Astrocyte (in vitro differentiated cells and primary cell): ENCODE results near the gene SREK1IP1. TPM values are rescaled to one million over a fixed set of nuclear protein-coding genes. Genes with fewer than 3 reads are reported as not detected.
A peak's percentile ranks its signal among the peaks of the same experiment; 100 is the strongest.

Experiments used
- DNase-seq: peaks from one replicate; pipeline ENCODE4 v3.0.0-alpha.2; 2010; ENCODE audit warnings: low read depth
- FAIRE-seq: peaks from 2 replicates; lab custom pipeline; 2011; peaks lifted over from hg19 to GRCh38; lab: Jason Lieb, UNC
- H2AFZ ChIP-seq: 2 replicates; pipeline ENCODE4 v1.6.0; 2012; ENCODE audit warnings: low read depth, low read length, inconsistent platforms
- H3K27ac ChIP-seq: 2 replicates; pipeline ENCODE4 v1.5.1; 2011; ENCODE audit warnings: low read depth, low read length, inconsistent platforms
- H3K27me3 ChIP-seq: 2 replicates; pipeline ENCODE4 v1.6.0; 2011; ENCODE audit warnings: low read length, inconsistent platforms; ENCODE audit not compliant: insufficient read depth
- H3K36me3 ChIP-seq: 2 replicates; pipeline ENCODE4 v1.5.1; 2011; ENCODE audit warnings: low read length, inconsistent platforms; ENCODE audit not compliant: insufficient read depth
- H3K4me1 ChIP-seq: 2 replicates; pipeline ENCODE4 v1.5.1; 2011; ENCODE audit warnings: low read length, inconsistent platforms; ENCODE audit not compliant: insufficient read depth
- H3K4me2 ChIP-seq: 2 replicates; pipeline ENCODE4 v1.6.0; 2012; ENCODE audit warnings: low read length, inconsistent platforms
- H3K4me3 ChIP-seq: 2 replicates; pipeline ENCODE4 v1.5.1; 2011; ENCODE audit warnings: low read depth, mild to moderate bottlenecking, low read length, inconsistent platforms; ENCODE audit not compliant: insufficient read depth
- H3K79me2 ChIP-seq: 2 replicates; pipeline ENCODE4 v1.6.0; 2012; ENCODE audit warnings: mild to moderate bottlenecking, low read length, inconsistent platforms; ENCODE audit not compliant: insufficient read depth
- H3K9ac ChIP-seq: 2 replicates; pipeline ENCODE4 v1.6.0; 2012; ENCODE audit warnings: mild to moderate bottlenecking, low read length, inconsistent platforms
- H3K9me3 ChIP-seq: 2 replicates; pipeline ENCODE4 v1.5.1; 2012; ENCODE audit warnings: low read depth, mild to moderate bottlenecking, low read length, inconsistent platforms; ENCODE audit not compliant: insufficient read depth
- H4K20me1 ChIP-seq: 2 replicates; pipeline ENCODE4 v1.6.0; 2012; ENCODE audit warnings: low read length, inconsistent platforms; ENCODE audit not compliant: insufficient read depth
- H3K27ac Mint-ChIP-seq: one replicate; pipeline ENCODE4 v1.8.0; 2021; ENCODE audit warnings: mild to moderate bottlenecking, mixed read lengths; ENCODE audit not compliant: unreplicated experiment
- H3K27me3 Mint-ChIP-seq: one replicate; pipeline ENCODE4 v1.8.0; 2021; ENCODE audit warnings: low read depth, mixed read lengths; ENCODE audit not compliant: unreplicated experiment
- H3K36me3 Mint-ChIP-seq: one replicate; pipeline ENCODE4 v1.8.0; 2021; ENCODE audit warnings: low read depth, mixed read lengths; ENCODE audit not compliant: unreplicated experiment
- H3K4me1 Mint-ChIP-seq: one replicate; pipeline ENCODE4 v1.8.0; 2021; ENCODE audit warnings: low read depth, mixed read lengths; ENCODE audit not compliant: unreplicated experiment
- H3K4me3 Mint-ChIP-seq: one replicate; pipeline ENCODE4 v1.8.0; 2021; ENCODE audit warnings: mild to moderate bottlenecking, moderate library complexity, mixed read lengths; ENCODE audit not compliant: unreplicated experiment
- H3K9me3 Mint-ChIP-seq: one replicate; pipeline ENCODE4 v1.8.0; 2021; ENCODE audit warnings: mild to moderate bottlenecking, mixed read lengths; ENCODE audit not compliant: unreplicated experiment
- CTCF ChIP-seq: IDR thresholded peaks from 2 replicates; pipeline ENCODE4 v1.5.1; 2011; ENCODE audit warnings: low read depth, mild to moderate bottlenecking, inconsistent platforms, low read length, moderate library complexity; ENCODE audit not compliant: insufficient read depth
- EZH2 ChIP-seq: IDR thresholded peaks from 2 replicates; pipeline ENCODE4 v1.6.1; 2012; ENCODE audit warnings: mild to moderate bottlenecking, low read length, inconsistent platforms; ENCODE audit not compliant: insufficient read depth
- total RNA-seq: library from RNA; stranded (reverse); gene quantifications from 2 replicates; pipeline ENCODE4 v1.2.1, GENCODE V29; 2021

Gene SREK1IP1
- total RNA-seq, 1 donor from 2014 or later: 27.3 TPM

GRCh38 chr5:64693636-64694035, 74.9 kb downstream of the SREK1IP1 start:
- no peak for DNase-seq
- peaks cover 14% of the 10 kb centered on the region for H3K4me1 Mint-ChIP-seq
- H3K9me3 Mint-ChIP-seq: peaks cover 8% of the 10 kb centered on the region
- Histone ChIP-seq H2AFZ (no peak overlapping the region), H3K27ac (no peak overlapping the region), H3K4me1 (peaks cover 7% of the 10 kb centered on the region), H3K4me2 (no peak overlapping the region), H3K27me3 (peaks cover 31% of the 10 kb centered on the region), H4K20me1 (no peaks in the 10 kb centered on the region), H3K9ac (no peak overlapping the region), H3K4me3 (no peak overlapping the region), H3K9me3 (no peaks in the 10 kb centered on the region), H3K36me3 (no peaks in the 10 kb centered on the region), H3K79me2 (no peaks in the 10 kb centered on the region)
- no peaks in the 10 kb centered on the region for H3K36me3 Mint-ChIP-seq
- H3K27me3 Mint-ChIP-seq: peaks cover 27% of the 10 kb centered on the region
- no peak for FAIRE-seq
- TF ChIP-seq EZH2: no peak
- TF ChIP-seq CTCF: no peak
- no peak overlapping the region for H3K27ac Mint-ChIP-seq
- H3K4me3 Mint-ChIP-seq: no peak overlapping the region

GRCh38 chr5:64691291-64691690, 77.2 kb downstream of the SREK1IP1 start:
- Histone ChIP-seq H3K27ac (no peak overlapping the region), H3K4me3 (peak overlapping the region; percentile 50), H3K4me2 (peak overlapping the region; percentile 88), H4K20me1 (no peaks in the 10 kb centered on the region), H3K9ac (no peak overlapping the region), H2AFZ (no peak overlapping the region), H3K36me3 (no peaks in the 10 kb centered on the region), H3K79me2 (no peaks in the 10 kb centered on the region), H3K4me1 (peaks cover 7% of the 10 kb centered on the region), H3K9me3 (no peaks in the 10 kb centered on the region), H3K27me3 (peaks cover 36% of the 10 kb centered on the region)
- DNase-seq (no peak), FAIRE-seq (no peak)
- Mint-ChIP-seq H3K4me1 (peaks cover 14% of the 10 kb centered on the region), H3K27me3 (peaks cover 35% of the 10 kb centered on the region), H3K4me3 (peak overlapping the region; percentile 18), H3K9me3 (no peaks in the 10 kb centered on the region), H3K27ac (no peak overlapping the region), H3K36me3 (no peaks in the 10 kb centered on the region)
- TF ChIP-seq EZH2 (no peak), CTCF (no peak)

GRCh38 chr5:64690417-64691151, 77.9 kb downstream of the SREK1IP1 start, which contains the start of gene SHISAL2B:
TSS of gene SHISAL2B (plus strand) at chr5:64690503. CDS start at chr5:64690624, 121 bp downstream.
- no peak within 1 kb of the TSS for H3K9ac ChIP-seq
- no peaks in the 10 kb centered on the region for H4K20me1 ChIP-seq
- peak within 1 kb of the TSS; percentile 68 for H2AFZ ChIP-seq
- H3K27ac ChIP-seq: no peak within 1 kb of the TSS
- H3K4me3 Mint-ChIP-seq: peak within 1 kb of the TSS; percentile 85
- peaks cover 41% of the 10 kb centered on the region for H3K27me3 ChIP-seq
- H3K36me3 Mint-ChIP-seq: no peaks in the 10 kb centered on the region
- H3K4me2 ChIP-seq: peak within 1 kb of the TSS; percentile 88
- no peak for FAIRE-seq
- H3K4me1 ChIP-seq: peaks cover 7% of the 10 kb centered on the region
- peak within 1 kb of the TSS; percentile 50 for H3K4me3 ChIP-seq
- no peaks in the 10 kb centered on the region for H3K9me3 Mint-ChIP-seq
- H3K27ac Mint-ChIP-seq: no peak within 1 kb of the TSS
- peaks cover 14% of the 10 kb centered on the region for H3K4me1 Mint-ChIP-seq
- H3K27me3 Mint-ChIP-seq: peaks cover 42% of the 10 kb centered on the region
- no peak for TF ChIP-seq EZH2
- TF ChIP-seq CTCF: no peak
- peak; percentile 24 for DNase-seq
- no peaks in the 10 kb centered on the region for H3K9me3 ChIP-seq
- no peaks in the 10 kb centered on the region for H3K79me2 ChIP-seq
- H3K36me3 ChIP-seq: no peaks in the 10 kb centered on the region
